ENCODE measurements around the gene CSNK1G2.

Gene CSNK1G2

GRCh38 chr19:1941146-1942077 lies at the start of gene CSNK1G2:
TSS of gene CSNK1G2 (plus strand) at chr19:1941172. CDS start at chr19:1969773, 28,601 bp downstream.
- no peak for DNase-seq

- no peak for DNase-seq
These were observed 47.2 kb upstream of the CSNK1G2 start for GRCh38 chr19:1893791-1894190.

GRCh38 chr19:1896508-1896907 lies 44.5 kb upstream of the CSNK1G2 start:
- no peak for DNase-seq

GRCh38 chr19:1901940-1902404 lies 39.0 kb upstream of the CSNK1G2 start:
- no peak for DNase-seq

GRCh38 chr19:1902923-1903322 lies 38.0 kb upstream of the CSNK1G2 start:
- DNase-seq: no peak

- no peak for DNase-seq
These were observed 36.2 kb upstream of the CSNK1G2 start for GRCh38 chr19:1904860-1905109.

GRCh38 chr19:1905110-1905862 lies 35.7 kb upstream of the CSNK1G2 start, which contains the start of the genes ADAT3 and SCAMP4:
TSS of gene ADAT3 (plus strand) at chr19:1905399. CDS start at chr19:1912048, 6,649 bp downstream.
TSS of gene SCAMP4 (plus strand) at chr19:1905399. CDS start at chr19:1915020, 9,621 bp downstream.
- DNase-seq: peak; percentile 98

- no peak for DNase-seq
These were observed 35.1 kb upstream of the CSNK1G2 start for GRCh38 chr19:1905863-1906375.

- no peak for DNase-seq
These were observed 33.9 kb upstream of the CSNK1G2 start for GRCh38 chr19:1906985-1907562.

- no peak for DNase-seq
These were observed 33.2 kb upstream of the CSNK1G2 start for GRCh38 chr19:1907563-1908363.

- DNase-seq: no peak
These were observed 32.7 kb upstream of the CSNK1G2 start for GRCh38 chr19:1908364-1908678.

- no peak for DNase-seq
These were observed 31.3 kb upstream of the CSNK1G2 start for GRCh38 chr19:1909761-1910080.

- no peak for DNase-seq
These were observed 30.8 kb upstream of the CSNK1G2 start for GRCh38 chr19:1910177-1910576.

GRCh38 chr19:1911098-1911497 lies 29.9 kb upstream of the CSNK1G2 start:
- DNase-seq: no peak

- DNase-seq: no peak
These were observed 29.0 kb upstream of the CSNK1G2 start for GRCh38 chr19:1911995-1912394.

- DNase-seq: no peak
These were observed 28.0 kb upstream of the CSNK1G2 start for GRCh38 chr19:1912760-1913505.

- DNase-seq: no peak
These were observed 27.0 kb upstream of the CSNK1G2 start for GRCh38 chr19:1913781-1914577.

- no peak for DNase-seq
These were observed 26.1 kb upstream of the CSNK1G2 start for GRCh38 chr19:1914826-1915341.

- no peak for DNase-seq
These were observed 23.8 kb upstream of the CSNK1G2 start for GRCh38 chr19:1917146-1917545.

- no peak for DNase-seq
These were observed 23.0 kb upstream of the CSNK1G2 start for GRCh38 chr19:1917926-1918325.

GRCh38 chr19:1918975-1919374 lies 22.0 kb upstream of the CSNK1G2 start:
- no peak for DNase-seq
